Middle frontal gyrus (tissue), 1 donor: ENCODE data around the gene CABP2.
"Not testable (repeated sequence)": the region's sequence is repeated elsewhere in the genome, so short reads cannot be mapped to it uniquely, and the experiment has no call there.

Experiments
- DNase-seq: peaks from one replicate; pipeline ENCODE4 v3.0.0-alpha.2; 2015; ENCODE audit warnings: low spot score; ENCODE audit errors: extremely low spot score

Gene CABP2

GRCh38 chr11:67538823-67539505, 15.7 kb upstream of the CABP2 start:
- no peak for DNase-seq

- DNase-seq = no peak
Observed at GRCh38 chr11:67538306-67538705, 15.1 kb upstream of the CABP2 start.

GRCh38 chr11:67535561-67535960, 12.3 kb upstream of the CABP2 start:
- DNase-seq = no peak

GRCh38 chr11:67534070-67534679, 10.9 kb upstream of the CABP2 start:
- DNase-seq = no peak

GRCh38 chr11:67532889-67533288, 9.6 kb upstream of the CABP2 start:
- no peak for DNase-seq

- no peak for DNase-seq
Observed at GRCh38 chr11:67530282-67530592, 7.0 kb upstream of the CABP2 start.

- DNase-seq = no peak
Observed at GRCh38 chr11:67528376-67528775, 5.1 kb upstream of the CABP2 start.

GRCh38 chr11:67525275-67525976, 2.2 kb upstream of the CABP2 start:
- DNase-seq = no peak

- DNase-seq = no peak
Observed at GRCh38 chr11:67524480-67524808, 1.2 kb upstream of the CABP2 start.

GRCh38 chr11:67523556-67524479, 572 bp upstream of the CABP2 start:
- DNase-seq = no peak

GRCh38 chr11:67522338-67522737, 908 bp downstream of the CABP2 start:
- no peak for DNase-seq

- DNase-seq = no peak
Observed at GRCh38 chr11:67521924-67522323, 1.3 kb downstream of the CABP2 start.

GRCh38 chr11:67520856-67521824, 2.1 kb downstream of the CABP2 start:
- DNase-seq = no peak

- DNase-seq = no peak
Observed at GRCh38 chr11:67519726-67520125, 3.5 kb downstream of the CABP2 start.

GRCh38 chr11:67517784-67518552, 5.3 kb downstream of the CABP2 start:
- no peak for DNase-seq

GRCh38 chr11:67516806-67517205, 6.4 kb downstream of the CABP2 start:
- no peak for DNase-seq

GRCh38 chr11:67514116-67514515, 9.1 kb downstream of the CABP2 start:
- DNase-seq = no peak

- not testable (repeated sequence) for DNase-seq
Observed at GRCh38 chr11:67511558-67511957, 11.7 kb downstream of the CABP2 start.

- no peak for DNase-seq
Observed at GRCh38 chr11:67510023-67510345, 13.3 kb downstream of the CABP2 start.

- DNase-seq = peak; percentile 95
Observed at GRCh38 chr11:67508486-67509121, 14.6 kb downstream of the CABP2 start.
